Prostate gland (tissue), 2 donors: ENCODE results near the gene SHCBP1. TPM values are rescaled to one million over a fixed set of nuclear protein-coding genes. Genes with fewer than 3 reads are reported as not detected.

ENCODE experiments used
- DNase-seq: peaks from one replicate; pipeline ENCODE4 v3.0.0-alpha.2; 2019; ENCODE audit warnings: low spot score
- H3K27ac ChIP-seq, 2 donors: fragments of 200-600 bp; sonication (generic); 2 replicates each; pipeline ENCODE4 v1.5.1; 2017 to 2019
- H3K27me3 ChIP-seq: fragments of 200-600 bp; sonication (generic); replicated peaks from 2 replicates; pipeline ENCODE4 v1.5.1; 2019; ENCODE audit not compliant: insufficient read depth
- H3K36me3 ChIP-seq, 2 donors: fragments of 200-600 bp; sonication (generic); 1 replicate in 1 of 2; 2 replicates in 1 of 2; pipeline versions ENCODE4 v1.5.1 to v1.8.1; 2017 to 2019
- H3K4me1 ChIP-seq: fragments of 200-600 bp; sonication (generic); replicated peaks from 2 replicates; pipeline ENCODE4 v1.5.1; 2019
- H3K4me3 ChIP-seq, 2 donors: fragments of 200-600 bp; sonication (generic); 2 replicates each; pipeline ENCODE4 v1.5.1; 2017 to 2019
- H3K9me3 ChIP-seq: fragments of 200-600 bp; sonication (generic); 2 replicates; pipeline ENCODE4 v1.5.1; 2017
- POLR2A ChIP-seq: fragments of 450-650 bp; IDR thresholded peaks from one replicate; pipeline ENCODE4 v1.6.1; 2016; ENCODE audit warnings: antibody characterized with exemption, mild to moderate bottlenecking
- POLR2AphosphoS5 ChIP-seq: sonication (generic); formaldehyde crosslinking; IDR thresholded peaks from one replicate; pipeline ENCODE4 v1.6.1; 2017; ENCODE audit warnings: antibody characterized with exemption
- WGBS: methylation state at CpG from one replicate; pipeline ENCODE4 v1.1.5; 2018; 5-methylcytosine and 5-hydroxymethylcytosine counted together
- intact Hi-C: fragments of 100-400 bp; cut with DNase I; formaldehyde crosslinking; loops from one replicate; pipeline ENCODE4 v1.14.2; 2022
- total RNA-seq, 2 donors: library from RNA; depleted of rRNA; stranded (reverse); fragments of >200 nt; gene quantifications; one replicate each; pipeline ENCODE4 v1.1.0, GENCODE V29; 2016
- TF ChIP-seq, protein P1 (sequence below), 4 experiments: fragments of 200-600 bp in 2 of 4; fragments of 450-650 bp in 2 of 4; sonication (generic) in 2 of 4; IDR thresholded peaks; 1 replicate in 3 of 4; 2 replicates in 1 of 4; pipeline ENCODE4 v1.5.1; 2016 to 2019; ENCODE audit warnings: antibody characterized with exemption in 4 of 4, mild to moderate bottlenecking in 2 of 4, moderate library complexity in 2 of 4

Gene SHCBP1
- total RNA-seq, 2 donors from 2014 or later: 0.77 to 5.6 TPM

DNA sequence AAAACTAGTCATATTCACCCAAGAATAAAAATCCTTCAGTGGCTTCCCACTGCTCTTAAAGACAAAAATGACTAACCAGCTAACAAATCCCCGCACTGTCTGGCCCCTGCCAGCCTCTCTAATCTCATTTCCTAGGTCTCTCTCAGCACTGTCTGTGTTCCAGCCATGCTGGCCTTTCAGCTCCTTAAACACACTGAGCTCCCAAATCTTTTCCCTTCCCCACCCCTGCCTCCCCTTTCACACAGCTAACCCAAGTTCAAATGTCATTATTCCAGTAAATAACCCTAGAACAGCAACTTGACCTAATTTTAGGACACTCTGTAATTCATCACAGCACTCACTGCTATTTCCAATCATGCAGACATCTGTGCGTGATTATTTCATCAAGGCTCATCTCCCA is 7.8 kb downstream of the SHCBP1 start:
- DNase-seq: no peak
- H3K4me1 ChIP-seq: no peaks in the 10 kb centered on the region
- no peak overlapping the region for H3K27ac ChIP-seq
- no peak for TF ChIP-seq POLR2A
- TF ChIP-seq, protein P1, sequence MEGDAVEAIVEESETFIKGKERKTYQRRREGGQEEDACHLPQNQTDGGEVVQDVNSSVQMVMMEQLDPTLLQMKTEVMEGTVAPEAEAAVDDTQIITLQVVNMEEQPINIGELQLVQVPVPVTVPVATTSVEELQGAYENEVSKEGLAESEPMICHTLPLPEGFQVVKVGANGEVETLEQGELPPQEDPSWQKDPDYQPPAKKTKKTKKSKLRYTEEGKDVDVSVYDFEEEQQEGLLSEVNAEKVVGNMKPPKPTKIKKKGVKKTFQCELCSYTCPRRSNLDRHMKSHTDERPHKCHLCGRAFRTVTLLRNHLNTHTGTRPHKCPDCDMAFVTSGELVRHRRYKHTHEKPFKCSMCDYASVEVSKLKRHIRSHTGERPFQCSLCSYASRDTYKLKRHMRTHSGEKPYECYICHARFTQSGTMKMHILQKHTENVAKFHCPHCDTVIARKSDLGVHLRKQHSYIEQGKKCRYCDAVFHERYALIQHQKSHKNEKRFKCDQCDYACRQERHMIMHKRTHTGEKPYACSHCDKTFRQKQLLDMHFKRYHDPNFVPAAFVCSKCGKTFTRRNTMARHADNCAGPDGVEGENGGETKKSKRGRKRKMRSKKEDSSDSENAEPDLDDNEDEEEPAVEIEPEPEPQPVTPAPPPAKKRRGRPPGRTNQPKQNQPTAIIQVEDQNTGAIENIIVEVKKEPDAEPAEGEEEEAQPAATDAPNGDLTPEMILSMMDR (IDR thresholded peaks at IDR 0.05): no peak
- no peak for TF ChIP-seq POLR2AphosphoS5
- no peaks in the 10 kb centered on the region for H3K36me3 ChIP-seq
- no peak overlapping the region for H3K4me3 ChIP-seq
- no peaks in the 10 kb centered on the region for H3K27me3 ChIP-seq
- intact Hi-C loops: no loop called here
- H3K9me3 ChIP-seq: no peaks in the 10 kb centered on the region
- 83% methylated on average over 2 of the region's 2 CpGs for WGBS

DNA sequence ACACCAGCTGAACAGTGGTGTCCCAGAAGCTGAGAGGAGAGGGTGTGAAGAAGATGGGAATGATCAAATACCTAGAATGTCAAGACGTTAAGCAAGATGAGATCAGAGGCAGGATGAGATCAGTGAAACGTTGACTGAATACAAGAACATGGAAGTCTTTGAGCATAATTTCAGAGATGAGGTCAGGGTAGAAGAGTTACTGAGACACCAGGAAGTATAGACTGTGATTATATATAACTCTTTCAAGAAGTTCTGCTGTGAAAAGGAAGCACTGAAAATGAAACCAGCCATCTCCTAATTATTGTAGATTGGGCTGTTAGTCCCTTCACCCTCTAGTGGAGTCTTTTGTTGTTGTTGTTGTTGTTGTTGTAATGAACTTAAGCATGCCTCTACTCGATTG is 9.1 kb downstream of the SHCBP1 start:
- intact Hi-C loops: no loop called here
- H3K36me3 ChIP-seq: no peaks in the 10 kb centered on the region
- H3K9me3 ChIP-seq: no peaks in the 10 kb centered on the region
- H3K27me3 ChIP-seq: no peaks in the 10 kb centered on the region
- WGBS: 80% methylated on average over 3 of the region's 3 CpGs
- TF ChIP-seq POLR2AphosphoS5 (no peak), POLR2A (no peak)
- TF ChIP-seq, protein P1 (IDR thresholded peaks at IDR 0.05): no peak
- H3K4me1 ChIP-seq: no peaks in the 10 kb centered on the region
- no peak overlapping the region for H3K27ac ChIP-seq
- no peak for DNase-seq
- H3K4me3 ChIP-seq: no peak overlapping the region

DNA sequence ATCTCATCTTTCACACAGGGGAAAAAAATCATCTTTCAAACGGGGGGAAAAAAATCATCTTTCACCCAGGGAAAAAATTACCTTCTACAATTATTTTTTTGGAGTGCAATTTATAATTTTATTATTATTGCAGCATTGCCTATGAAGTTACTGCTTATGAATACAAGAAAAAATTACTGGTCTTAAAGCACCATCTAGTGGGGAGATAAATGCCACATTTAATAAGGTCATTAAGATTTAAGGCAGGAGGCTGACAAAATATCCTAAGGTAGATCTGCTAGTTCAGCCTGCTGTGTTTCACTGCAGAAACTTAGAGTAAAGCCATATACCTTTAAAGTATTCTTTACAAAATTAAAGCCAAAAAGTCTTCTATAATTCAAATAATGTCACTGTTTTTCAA is 13.7 kb downstream of the SHCBP1 start:
- DNase-seq: no peak
- WGBS: 46% methylated on average over 1 of the region's 1 CpG
- intact Hi-C loops: loop anchor here (5.0 kb wide), 1 partner anchor 50 kb away; no protein-coding TSS in a partner anchor
- Histone ChIP-seq H3K9me3 (no peaks in the 10 kb centered on the region), H3K27me3 (no peaks in the 10 kb centered on the region), H3K4me3 (no peak overlapping the region), H3K4me1 (no peaks in the 10 kb centered on the region), H3K36me3 (no peaks in the 10 kb centered on the region), H3K27ac (no peak overlapping the region)
- no peak for TF ChIP-seq POLR2A
- no peak for TF ChIP-seq POLR2AphosphoS5
- TF ChIP-seq, protein P1 (IDR thresholded peaks at IDR 0.05): peak in 3 of 4 experiments; percentile 34 to 49 (median 46)

DNA sequence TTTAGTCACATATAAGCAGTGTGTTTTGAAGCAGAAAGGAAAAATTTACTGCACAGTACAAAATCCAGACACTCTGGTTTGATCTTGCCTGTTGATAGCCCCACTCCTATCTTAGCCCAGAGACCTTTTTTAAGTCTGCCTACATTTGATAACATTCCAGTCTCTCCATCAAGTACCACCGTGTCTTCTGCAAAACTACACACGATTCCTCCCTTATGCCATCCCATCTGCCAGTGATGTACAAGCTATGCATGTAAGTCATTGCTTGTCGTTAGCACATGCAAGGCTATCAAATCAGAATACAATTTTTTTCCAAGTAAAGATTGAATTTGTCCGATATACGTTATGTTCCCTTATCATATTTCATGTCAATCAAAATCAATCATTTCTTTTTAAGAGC is 14.9 kb downstream of the SHCBP1 start:
- Histone ChIP-seq H3K9me3 (no peaks in the 10 kb centered on the region), H3K27me3 (no peaks in the 10 kb centered on the region), H3K4me1 (no peaks in the 10 kb centered on the region), H3K4me3 (no peak overlapping the region), H3K36me3 (no peaks in the 10 kb centered on the region), H3K27ac (no peak overlapping the region)
- TF ChIP-seq POLR2AphosphoS5 (no peak), POLR2A (no peak)
- TF ChIP-seq, protein P1 (IDR thresholded peaks at IDR 0.05): no peak
- WGBS: 90% methylated on average over 5 of the region's 5 CpGs
- intact Hi-C loops: loop anchor here (5.0 kb wide), 1 partner anchor 49 kb away; no protein-coding TSS in a partner anchor
- DNase-seq: no peak

DNA sequence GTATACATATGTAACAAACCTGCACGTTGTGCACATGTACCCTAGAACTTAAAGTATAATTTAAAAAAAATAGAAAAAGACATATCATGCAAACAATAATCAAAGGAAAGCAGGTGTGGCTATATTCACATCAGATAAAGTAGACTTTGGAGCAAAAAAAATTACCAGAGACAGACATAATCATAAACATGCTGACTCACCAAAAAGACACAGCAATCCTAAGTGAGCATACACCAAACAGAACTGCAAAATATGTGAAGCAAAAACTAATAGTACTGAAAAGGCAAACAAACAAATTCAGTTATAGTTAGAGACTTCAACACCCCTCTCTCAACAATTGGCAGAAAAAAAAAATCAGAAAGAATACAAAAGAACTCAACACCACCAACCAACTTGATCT is 29.9 kb downstream of the SHCBP1 start:
- Histone ChIP-seq H3K27ac (no peak overlapping the region), H3K9me3 (no peaks in the 10 kb centered on the region), H3K4me3 (no peak overlapping the region), H3K36me3 (no peaks in the 10 kb centered on the region), H3K27me3 (no peaks in the 10 kb centered on the region), H3K4me1 (no peaks in the 10 kb centered on the region)
- no peak for DNase-seq
- no peak for TF ChIP-seq POLR2AphosphoS5
- no peak for TF ChIP-seq POLR2A
- TF ChIP-seq, protein P1 (IDR thresholded peaks at IDR 0.05): no peak
- 93% methylated on average over 1 of the region's 1 CpG for WGBS
- intact Hi-C loops: no loop called here
